DMS153 (cell line): ENCODE measurements around the gene SLC38A6.
A peak's percentile ranks its signal among the peaks of the same experiment; 100 is the strongest.

Experiments used
- DNase-seq: peaks from one replicate; lab custom pipeline; 2025; lab: John Stamatoyannopoulos, UW

Gene SLC38A6

GRCh38 chr14:60980811-60981632, at the start of gene SLC38A6, which contains the start of gene TRMT5:
SLC38A6 (plus strand) TSS chr14:60981245; CDS start chr14:60981278, 33 bp downstream.
TRMT5 (minus strand) TSS chr14:60981079; CDS start chr14:60980973, 106 bp downstream.
- peak; percentile 90 for DNase-seq

GRCh38 chr14:60933920-60934655, 47.0 kb upstream of the SLC38A6 start:
- no peak for DNase-seq

- no peak for DNase-seq
Measured at GRCh38 chr14:60935319-60935718, 45.7 kb upstream of the SLC38A6 start.

DNA sequence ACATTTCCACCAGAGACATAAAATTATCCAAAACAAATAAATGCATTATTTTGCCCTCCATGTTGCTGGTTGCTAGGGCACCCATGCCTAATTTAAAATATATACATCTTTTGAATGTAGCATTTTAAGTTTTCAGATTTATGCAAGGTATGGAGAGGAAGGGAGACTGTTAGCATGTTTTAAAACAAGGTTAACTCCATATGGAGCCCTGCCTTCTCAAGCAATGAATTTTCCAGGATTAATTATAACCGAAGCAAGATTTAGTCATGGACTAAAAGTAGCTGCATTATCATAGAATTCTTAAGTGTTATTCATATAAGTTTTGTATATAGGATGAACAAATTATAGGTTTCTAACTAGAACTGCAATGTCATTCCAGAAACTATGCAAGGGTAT, 37.4 kb upstream of the SLC38A6 start:
- no peak for DNase-seq

DNA sequence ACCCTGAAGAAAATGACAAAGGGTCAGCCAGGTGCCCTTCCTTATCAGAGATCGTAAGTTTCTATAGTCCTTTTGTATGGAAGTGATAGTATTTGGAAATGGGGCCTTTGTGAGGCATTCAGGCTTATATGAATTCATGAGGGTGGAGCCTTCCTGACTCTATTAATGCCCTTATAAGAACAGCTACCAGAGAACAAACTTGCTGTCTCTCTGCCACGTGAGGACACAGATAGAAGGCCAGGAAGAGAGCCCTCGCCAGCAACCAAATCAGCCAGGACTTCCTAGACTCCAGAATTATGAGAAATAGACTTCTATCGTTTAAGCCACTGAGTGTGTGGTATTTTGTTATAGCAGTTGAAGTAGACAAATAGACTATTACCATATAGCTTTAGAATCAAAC, 36.8 kb upstream of the SLC38A6 start:
- no peak for DNase-seq

- DNase-seq: no peak
Measured at GRCh38 chr14:60945984-60946383, 35.1 kb upstream of the SLC38A6 start.

DNA sequence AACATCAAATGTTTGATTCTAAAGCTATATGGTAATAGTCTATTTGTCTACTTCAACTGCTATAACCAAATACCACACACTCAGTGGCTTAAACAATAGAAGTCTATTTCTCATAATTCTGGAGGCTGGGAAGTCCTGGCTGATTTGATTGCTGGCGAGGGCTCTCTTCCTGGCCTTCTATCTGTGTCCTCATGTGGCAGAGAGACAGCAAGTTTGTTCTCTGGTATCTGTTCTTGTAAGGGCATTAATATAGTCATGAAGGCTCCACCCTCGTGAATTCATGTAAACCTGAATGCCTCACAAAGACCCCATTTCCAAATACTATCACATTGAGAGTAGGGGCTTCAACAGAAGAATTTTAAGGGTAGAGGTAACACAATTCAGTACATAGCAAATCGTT, 34.3 kb upstream of the SLC38A6 start:
- DNase-seq: no peak

- no peak for DNase-seq
Measured at GRCh38 chr14:60951776-60952435, 29.1 kb upstream of the SLC38A6 start.

- DNase-seq: no peak
Measured at GRCh38 chr14:60956202-60956601, 24.8 kb upstream of the SLC38A6 start.

GRCh38 chr14:60956632-60957031, 24.4 kb upstream of the SLC38A6 start:
- no peak for DNase-seq

GRCh38 chr14:60958146-60958545, 22.9 kb upstream of the SLC38A6 start:
- no peak for DNase-seq

DNA sequence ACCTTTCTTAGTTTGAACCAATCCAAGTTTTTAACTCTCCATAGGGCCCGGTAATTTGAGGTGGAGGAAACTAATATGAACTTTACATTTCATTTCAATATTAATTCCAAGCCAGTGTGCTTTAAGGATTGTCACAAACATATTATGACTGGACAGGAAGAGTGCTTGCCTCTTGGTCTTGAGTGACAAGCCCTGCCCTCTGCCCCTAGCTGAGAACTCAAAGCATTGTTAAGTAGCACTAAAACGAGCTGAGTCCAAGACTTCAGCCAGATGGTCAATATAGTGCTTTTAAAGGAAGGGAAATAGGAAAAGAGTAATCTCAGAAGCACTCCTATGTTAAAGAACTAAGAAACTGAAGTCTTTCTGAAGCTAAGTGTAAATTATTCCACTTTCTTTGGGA, 17.3 kb upstream of the SLC38A6 start:
- DNase-seq: no peak

- no peak for DNase-seq
Measured at GRCh38 chr14:60964904-60965303, 16.1 kb upstream of the SLC38A6 start.

DNA sequence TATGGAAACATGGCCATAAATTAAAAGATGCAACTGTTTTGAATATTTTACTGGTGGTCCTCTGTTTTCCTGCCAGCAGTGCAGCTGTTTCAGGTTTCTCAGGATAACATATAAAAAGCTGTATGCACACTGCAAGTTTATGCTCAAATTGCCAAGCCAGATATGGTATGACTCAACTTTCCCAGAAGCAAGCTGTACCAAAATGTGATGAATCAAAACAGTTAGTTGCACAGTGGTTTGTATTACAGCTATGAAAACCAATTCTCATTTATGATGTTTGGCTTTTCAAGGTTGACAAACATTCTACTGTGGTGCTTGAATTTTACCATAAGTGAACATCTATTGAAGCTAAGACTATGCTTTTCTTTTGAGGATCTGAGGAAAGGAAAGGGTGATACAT, 15.6 kb upstream of the SLC38A6 start:
- no peak for DNase-seq

GRCh38 chr14:60968099-60968498, 12.9 kb upstream of the SLC38A6 start:
- DNase-seq: no peak

- no peak for DNase-seq
Measured at GRCh38 chr14:60968671-60969070, 12.4 kb upstream of the SLC38A6 start.

DNA sequence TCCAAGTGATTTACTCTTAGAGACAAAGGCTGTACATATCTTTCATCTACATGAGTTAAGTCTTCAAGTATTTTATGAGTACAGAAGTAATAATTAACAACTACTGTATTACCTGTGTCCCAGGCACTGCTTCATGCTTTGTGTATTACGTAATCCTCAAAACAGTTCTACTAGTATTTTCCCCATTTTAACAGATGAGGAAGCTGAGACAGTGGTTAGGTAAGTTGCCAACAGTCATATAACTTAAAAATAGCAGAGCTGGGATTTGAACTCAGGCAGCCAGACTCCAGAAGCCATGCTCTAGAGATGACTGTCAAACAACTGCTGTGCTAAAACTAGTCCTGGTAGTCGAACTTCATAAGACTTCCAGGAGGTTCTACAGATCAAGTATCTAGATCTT, 10.9 kb upstream of the SLC38A6 start:
- DNase-seq: no peak

- no peak for DNase-seq
Measured at GRCh38 chr14:60971271-60971670, 9.8 kb upstream of the SLC38A6 start.

DNA sequence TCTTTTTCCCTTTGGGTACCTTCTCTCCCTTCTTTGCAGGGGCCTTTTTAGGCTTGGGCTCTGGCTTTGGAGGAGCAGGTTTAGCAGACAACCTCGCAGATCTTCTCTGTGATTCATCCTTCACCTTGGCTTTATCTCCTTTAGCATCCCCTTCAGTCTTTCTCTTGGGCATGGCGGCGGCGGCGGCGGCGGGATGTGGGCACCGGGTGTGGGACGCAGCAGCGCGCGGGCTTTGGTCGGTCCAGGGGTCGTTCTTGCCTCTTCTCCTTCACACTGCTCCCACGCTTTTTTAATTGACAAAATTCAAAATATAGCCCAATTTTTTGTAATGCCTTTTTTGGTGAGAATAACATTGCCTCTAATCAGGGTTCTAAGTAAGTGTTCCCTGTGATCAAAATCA, 8.8 kb upstream of the SLC38A6 start:
- no peak for DNase-seq

DNA sequence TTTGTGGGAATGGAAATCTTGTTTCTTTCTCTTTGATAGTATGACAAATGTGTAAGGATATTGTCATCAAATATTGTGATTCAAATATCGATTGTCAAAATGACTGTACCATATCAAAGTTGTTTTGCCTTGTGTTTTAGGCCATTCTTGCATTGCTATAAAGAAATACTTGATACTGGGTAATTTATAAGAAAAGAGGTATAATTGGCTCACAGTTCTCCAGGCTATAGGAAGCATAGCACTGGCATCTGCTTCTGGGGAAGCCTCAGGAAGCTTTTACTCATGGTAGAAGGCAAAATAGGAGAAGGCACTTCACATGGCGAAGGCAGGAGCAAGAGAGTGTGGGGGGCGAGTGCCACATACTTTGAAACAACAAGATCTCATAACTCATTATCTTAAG, 8.0 kb upstream of the SLC38A6 start:
- DNase-seq: no peak

- DNase-seq: no peak
Measured at GRCh38 chr14:60974090-60974651, 6.9 kb upstream of the SLC38A6 start.

- DNase-seq: no peak
Measured at GRCh38 chr14:60975551-60975950, 5.5 kb upstream of the SLC38A6 start.
